Measurements from ENCODE around the gene ZNF385B. TPM values are rescaled to one million over a fixed set of nuclear protein-coding genes. Genes with fewer than 3 reads are reported as not detected.

ZNF385B gene
- total and polyA plus RNA-seq, 7 donors = 0.35 to 5.6 (median 3.0) TPM; not detected in 1

DNA sequence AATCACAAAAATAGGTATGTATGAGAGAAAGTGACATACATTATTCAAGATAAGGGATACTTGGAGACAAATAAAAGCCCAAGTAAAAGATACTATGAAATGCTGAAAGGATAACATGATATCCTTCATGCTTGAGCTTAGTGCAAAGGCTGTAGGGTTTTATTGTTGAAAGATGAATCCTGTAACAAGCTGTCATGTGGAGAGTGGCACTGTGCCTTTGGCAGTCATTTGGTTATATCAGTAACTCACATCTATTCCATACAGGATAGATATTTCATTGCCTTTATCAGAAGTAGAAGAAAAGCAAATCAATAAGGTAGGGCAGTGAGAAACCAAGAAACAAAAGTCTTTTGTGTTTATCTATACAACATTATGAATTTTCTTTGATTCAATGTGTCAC is 211.0 kb downstream of the ZNF385B start:
- no peaks in the 10 kb centered on the region for H3K27me3 ChIP-seq
- TF ChIP-seq EP300 (IDR thresholded peaks at IDR 0.05) (no peak), POLR2AphosphoS5 (IDR thresholded peaks at IDR 0.05) (no peak), POLR2A (IDR thresholded peaks at IDR 0.05) (no peak)
- TF ChIP-seq, protein P1, sequence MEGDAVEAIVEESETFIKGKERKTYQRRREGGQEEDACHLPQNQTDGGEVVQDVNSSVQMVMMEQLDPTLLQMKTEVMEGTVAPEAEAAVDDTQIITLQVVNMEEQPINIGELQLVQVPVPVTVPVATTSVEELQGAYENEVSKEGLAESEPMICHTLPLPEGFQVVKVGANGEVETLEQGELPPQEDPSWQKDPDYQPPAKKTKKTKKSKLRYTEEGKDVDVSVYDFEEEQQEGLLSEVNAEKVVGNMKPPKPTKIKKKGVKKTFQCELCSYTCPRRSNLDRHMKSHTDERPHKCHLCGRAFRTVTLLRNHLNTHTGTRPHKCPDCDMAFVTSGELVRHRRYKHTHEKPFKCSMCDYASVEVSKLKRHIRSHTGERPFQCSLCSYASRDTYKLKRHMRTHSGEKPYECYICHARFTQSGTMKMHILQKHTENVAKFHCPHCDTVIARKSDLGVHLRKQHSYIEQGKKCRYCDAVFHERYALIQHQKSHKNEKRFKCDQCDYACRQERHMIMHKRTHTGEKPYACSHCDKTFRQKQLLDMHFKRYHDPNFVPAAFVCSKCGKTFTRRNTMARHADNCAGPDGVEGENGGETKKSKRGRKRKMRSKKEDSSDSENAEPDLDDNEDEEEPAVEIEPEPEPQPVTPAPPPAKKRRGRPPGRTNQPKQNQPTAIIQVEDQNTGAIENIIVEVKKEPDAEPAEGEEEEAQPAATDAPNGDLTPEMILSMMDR (IDR thresholded peaks at IDR 0.05) = no peak

GRCh38 chr2:179646862-179647587 is 214.4 kb downstream of the ZNF385B start:
- intact Hi-C loops (cut with DNase I) = no loop called here
- Histone ChIP-seq H3K27ac (no peak overlapping the region), H3K27me3 (no peaks in the 10 kb centered on the region), H3K9me3 (no peaks in the 10 kb centered on the region), H3K4me1 (peaks cover 0 to 4% (median under 1%) of the 10 kb centered on the region in 4 donors), H3K36me3 (no peaks in the 10 kb centered on the region), H3K4me3 (no peak overlapping the region)
- TF ChIP-seq POLR2AphosphoS5 (IDR thresholded peaks at IDR 0.05) (no peak), POLR2A (IDR thresholded peaks at IDR 0.05) (no peak), EP300 (IDR thresholded peaks at IDR 0.05) (no peak)
- TF ChIP-seq, protein P1 (IDR thresholded peaks at IDR 0.05) = no peak
- WGBS, 2 donors = 76 to 91% methylated on average over 3 of the region's 3 CpGs
- no peak for DNase-seq

More for the DNA sequence above, 211.0 kb downstream of the ZNF385B start:
- H3K9me3 ChIP-seq = no peaks in the 10 kb centered on the region
- H3K36me3 ChIP-seq = no peaks in the 10 kb centered on the region
- peaks cover 0 to 8% (median 3%) of the 10 kb centered on the region in 4 donors for H3K4me1 ChIP-seq
- H3K4me3 ChIP-seq = no peak overlapping the region
- intact Hi-C loops (cut with DNase I) = no loop called here
- H3K27ac ChIP-seq = no peak overlapping the region
- no peak for DNase-seq

- no peak overlapping the region for H3K4me3 ChIP-seq
- no peaks in the 10 kb centered on the region for H3K9me3 ChIP-seq
- intact Hi-C loops (cut with DNase I) = no loop called here
- no peaks in the 10 kb centered on the region for H3K36me3 ChIP-seq
- DNase-seq = no peak
- no peaks in the 10 kb centered on the region for H3K27me3 ChIP-seq
- H3K27ac ChIP-seq = no peak overlapping the region
- no peaks in the 10 kb centered on the region for H3K4me1 ChIP-seq
- TF ChIP-seq POLR2A (IDR thresholded peaks at IDR 0.05) = no peak
- TF ChIP-seq EP300 (IDR thresholded peaks at IDR 0.05) = no peak
- TF ChIP-seq, protein P1 (IDR thresholded peaks at IDR 0.05) = no peak
- no peak for TF ChIP-seq POLR2AphosphoS5 (IDR thresholded peaks at IDR 0.05)
- 88 to 89% methylated on average over 9 of the region's 9 CpGs for WGBS, 2 donors
Measured at GRCh38 chr2:179646173-179646769, 215.1 kb downstream of the ZNF385B start.

- Histone ChIP-seq H3K4me1 (no peaks in the 10 kb centered on the region), H3K27me3 (no peaks in the 10 kb centered on the region), H3K36me3 (no peaks in the 10 kb centered on the region), H3K9me3 (no peaks in the 10 kb centered on the region), H3K27ac (no peak overlapping the region), H3K4me3 (no peak overlapping the region)
- 88 to 91% methylated on average over 2 of the region's 2 CpGs for WGBS, 2 donors
- no peak for DNase-seq
- intact Hi-C loops (cut with DNase I) = no loop called here
- TF ChIP-seq EP300 (IDR thresholded peaks at IDR 0.05) (no peak), POLR2AphosphoS5 (IDR thresholded peaks at IDR 0.05) (no peak), POLR2A (IDR thresholded peaks at IDR 0.05) (no peak)
- TF ChIP-seq, protein P1 (IDR thresholded peaks at IDR 0.05) = no peak
Measured at GRCh38 chr2:179645047-179645446, 216.4 kb downstream of the ZNF385B start.
